GM04503 (cell line): Measurements from ENCODE around the gene PIK3R1.
"Not testable (repeated sequence)": the region's sequence is repeated elsewhere in the genome, so short reads cannot be mapped to it uniquely, and the experiment has no call there.

Experiments
- DNase-seq: peaks from one replicate; pipeline ENCODE4 v3.0.0-alpha.2; 2012; ENCODE audit warnings: low read depth

The PIK3R1 gene

GRCh38 chr5:68226546-68227073 lies 11.1 kb downstream of the PIK3R1 start:
- DNase-seq, result no peak

- no peak for DNase-seq
These were observed 12.1 kb downstream of the PIK3R1 start for GRCh38 chr5:68227532-68228160.

GRCh38 chr5:68229416-68229815 lies 13.9 kb downstream of the PIK3R1 start:
- no peak for DNase-seq

- no peak for DNase-seq
These were observed 14.7 kb downstream of the PIK3R1 start for GRCh38 chr5:68230285-68230684.

GRCh38 chr5:68231414-68232076 lies 16.0 kb downstream of the PIK3R1 start:
- DNase-seq, result no peak

- DNase-seq, result no peak
These were observed 16.7 kb downstream of the PIK3R1 start for GRCh38 chr5:68232277-68232676.

- no peak for DNase-seq
These were observed 17.5 kb downstream of the PIK3R1 start for GRCh38 chr5:68233075-68233474.

GRCh38 chr5:68235229-68235628 lies 19.7 kb downstream of the PIK3R1 start:
- DNase-seq, result not testable (repeated sequence)

- no peak for DNase-seq
These were observed 22.2 kb downstream of the PIK3R1 start for GRCh38 chr5:68237715-68238114.

- DNase-seq, result no peak
These were observed 23.9 kb downstream of the PIK3R1 start for GRCh38 chr5:68239487-68239886.

GRCh38 chr5:68240202-68240601 lies 24.6 kb downstream of the PIK3R1 start:
- DNase-seq, result no peak

GRCh38 chr5:68240771-68241170 lies 25.2 kb downstream of the PIK3R1 start:
- no peak for DNase-seq

GRCh38 chr5:68242743-68243142 lies 27.2 kb downstream of the PIK3R1 start:
- DNase-seq, result no peak

- DNase-seq, result no peak
These were observed 27.7 kb downstream of the PIK3R1 start for GRCh38 chr5:68243251-68243650.

- DNase-seq, result no peak
These were observed 28.1 kb downstream of the PIK3R1 start for GRCh38 chr5:68243681-68244080.

GRCh38 chr5:68245319-68245718 lies 29.8 kb downstream of the PIK3R1 start:
- no peak for DNase-seq

- no peak for DNase-seq
These were observed 31.2 kb downstream of the PIK3R1 start for GRCh38 chr5:68246802-68247201.

- DNase-seq, result no peak
These were observed 32.1 kb downstream of the PIK3R1 start for GRCh38 chr5:68247627-68248026.

GRCh38 chr5:68248896-68249295 lies 33.3 kb downstream of the PIK3R1 start:
- DNase-seq, result no peak

- DNase-seq, result no peak
These were observed 34.0 kb downstream of the PIK3R1 start for GRCh38 chr5:68249520-68249919.

GRCh38 chr5:68250661-68251298 lies 35.2 kb downstream of the PIK3R1 start:
- no peak for DNase-seq

GRCh38 chr5:68251386-68251785 lies 35.8 kb downstream of the PIK3R1 start:
- DNase-seq, result no peak

- DNase-seq, result peak; percentile 47
These were observed 36.4 kb downstream of the PIK3R1 start for GRCh38 chr5:68251804-68252522.
